WI38 (cell line): ENCODE measurements around the gene BAIAP2.

Experiments
- H3K4me3 ChIP-seq: 2 replicates; pipeline ENCODE4 v1.5.1; 2011; ENCODE audit warnings: low read depth, mild to moderate bottlenecking, control low read depth, low read length
- CTCF ChIP-seq: IDR thresholded peaks from 2 replicates; pipeline ENCODE4 v1.5.1; 2012; ENCODE audit warnings: low read depth, mild to moderate bottlenecking, control low read depth, low read length

BAIAP2 gene

GRCh38 chr17:81036197-81036941 is 1.4 kb downstream of the BAIAP2 start:
- no peak for TF ChIP-seq CTCF
- peak overlapping the region; percentile 63 for H3K4me3 ChIP-seq

- no peak overlapping the region for H3K4me3 ChIP-seq
- TF ChIP-seq CTCF, result no peak
Measured at GRCh38 chr17:81037026-81037797, 2.3 kb downstream of the BAIAP2 start.

GRCh38 chr17:81037798-81038733 is 3.1 kb downstream of the BAIAP2 start:
- TF ChIP-seq CTCF, result no peak
- no peak overlapping the region for H3K4me3 ChIP-seq

- H3K4me3 ChIP-seq, result no peak overlapping the region
- TF ChIP-seq CTCF, result no peak
Measured at GRCh38 chr17:81039096-81039495, 4.1 kb downstream of the BAIAP2 start.

GRCh38 chr17:81039854-81040758 is 5.2 kb downstream of the BAIAP2 start:
- no peak for TF ChIP-seq CTCF
- peak overlapping the region; percentile 12; the same call in 1 of the 2 replicates for H3K4me3 ChIP-seq

- TF ChIP-seq CTCF, result peak; percentile 36; the same call in 1 of the 2 replicates
- 0 out of 2 replicates have a peak overlapping the region, but pooled peaks have one; percentile 12 for H3K4me3 ChIP-seq
Measured at GRCh38 chr17:81040791-81041337, 5.9 kb downstream of the BAIAP2 start.
